ENCODE data around the gene MORN5. TPM values are rescaled to one million over a fixed set of nuclear protein-coding genes. Genes with fewer than 3 reads are reported as not detected.

MORN5 gene
- total and polyA plus RNA-seq, 10 of the 15 experiments (the other 5 are each of a cell fraction or from before 2014, with no cell fraction given), result not detected

DNA sequence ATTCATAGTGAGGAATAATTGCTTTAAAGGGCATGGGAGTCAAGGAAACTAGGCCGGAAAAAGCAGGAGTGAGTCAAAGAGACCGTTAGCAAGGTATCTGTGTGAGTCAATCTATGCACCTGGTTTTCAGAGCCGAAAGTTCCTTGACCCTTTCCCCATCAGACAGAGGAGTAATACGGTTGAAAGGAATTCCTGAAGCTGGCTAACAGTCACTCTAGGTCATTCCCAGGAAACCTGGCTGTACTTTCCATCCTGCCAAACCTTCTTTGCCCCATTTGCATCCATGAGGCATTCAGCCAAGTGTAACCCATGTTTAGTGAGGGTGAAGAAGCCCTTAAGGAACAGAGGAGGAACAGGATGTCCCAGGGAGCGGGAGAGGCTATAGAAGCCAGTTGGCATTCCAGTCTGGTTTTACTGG, 88.7 kb downstream of the MORN5 start (continued):
- TF ChIP-seq GATAD2B (conservative IDR thresholded peaks at IDR 0.05; ENCODE audit: low read depth), result no peak

Small RNAs within 50 kb of the gene (microRNA-seq; reads per million reads assigned to microRNA genes)
- gene MIR4478, result not detected

Small RNAs within 50 kb of the gene (small RNA-seq; reads per million reads assigned to genes)
- gene MIR4478, result not detected

Other genes starting within 250 kb of the MORN5 start
- 2.5 TPM in 2 replicates for gene TTLL11, start 66.6 kb upstream of the MORN5 start, total RNA-seq (2014; rRNA removed)
- 2.0 and 2.5 TPM in 2 replicates for gene TTLL11, start 66.6 kb upstream of the MORN5 start, total RNA-seq (2014; rRNA removed; fragmentation: Illumina TruSeq; extraction: Trizol)
- 2.9 and 3.1 TPM in 2 replicates for gene TTLL11, start 66.6 kb upstream of the MORN5 start, total RNA-seq (2021)
- gene TTLL11, start 66.6 kb upstream of the MORN5 start, polyA plus RNA-seq (2011; rRNA removed), result 2.4 and 3.3 TPM in 2 replicates
- gene TTLL11, start 66.6 kb upstream of the MORN5 start, polyA plus RNA-seq (2014; fragmentation: Illumina TruSeq; extraction: Trizol), result 2.9 and 3.5 TPM in 2 replicates
- 1 to 10 TPM; 1.2 to 1.4 TPM for gene TTLL11, start 66.6 kb upstream of the MORN5 start, polyA plus RNA-seq (2014; fragmentation: Nextera tagmentation; extraction: Ambion mirVana)
- 3.1 and 5.0 TPM in 2 replicates for gene TTLL11, start 66.6 kb upstream of the MORN5 start, polyA plus RNA-seq (2014; rRNA removed)
- 1 to 10 TPM; 3.0 to 3.7 TPM for gene TTLL11, start 66.6 kb upstream of the MORN5 start, polyA plus RNA-seq (2016; fragmentation: Nextera tagmentation; extraction: Ambion mirVana)
- gene NDUFA8, start 129 bp upstream of the MORN5 start, total RNA-seq (2014; rRNA removed), result 44.9 and 48.4 TPM in 2 replicates
- 54.1 and 56.6 TPM in 2 replicates for gene NDUFA8, start 129 bp upstream of the MORN5 start, total RNA-seq (2014; rRNA removed; fragmentation: Illumina TruSeq; extraction: Trizol)
- 59.1 and 59.2 TPM in 2 replicates for gene NDUFA8, start 129 bp upstream of the MORN5 start, total RNA-seq (2021)
- gene NDUFA8, start 129 bp upstream of the MORN5 start, polyA plus RNA-seq (2011; rRNA removed), result 94.6 and 94.8 TPM in 2 replicates
- 83.3 and 94.3 TPM in 2 replicates for gene NDUFA8, start 129 bp upstream of the MORN5 start, polyA plus RNA-seq (2014; fragmentation: Illumina TruSeq; extraction: Trizol)
- 10 to 100 TPM; 47.3 to 93.8 TPM for gene NDUFA8, start 129 bp upstream of the MORN5 start, polyA plus RNA-seq (2014; fragmentation: Nextera tagmentation; extraction: Ambion mirVana)
- 76.7 and 87.7 TPM in 2 replicates for gene NDUFA8, start 129 bp upstream of the MORN5 start, polyA plus RNA-seq (2014; rRNA removed)
- 100 to 1,000 TPM; 145 to 159 TPM for gene NDUFA8, start 129 bp upstream of the MORN5 start, polyA plus RNA-seq (2016; fragmentation: Nextera tagmentation; extraction: Ambion mirVana)
- gene LHX6, start 69.0 kb downstream of the MORN5 start, total RNA-seq (2014; rRNA removed), result not detected in 2 replicates
- gene LHX6, start 69.0 kb downstream of the MORN5 start, total RNA-seq (2014; rRNA removed; fragmentation: Illumina TruSeq; extraction: Trizol), result not detected in 2 replicates
- gene LHX6, start 69.0 kb downstream of the MORN5 start, total RNA-seq (2021), result not detected in 2 replicates
- not detected in 2 replicates for gene LHX6, start 69.0 kb downstream of the MORN5 start, polyA plus RNA-seq (2011; rRNA removed)
- gene LHX6, start 69.0 kb downstream of the MORN5 start, polyA plus RNA-seq (2014; fragmentation: Illumina TruSeq; extraction: Trizol), result not detected in 2 replicates
- not detected for gene LHX6, start 69.0 kb downstream of the MORN5 start, polyA plus RNA-seq (2014; fragmentation: Nextera tagmentation; extraction: Ambion mirVana)
- not detected in 2 replicates for gene LHX6, start 69.0 kb downstream of the MORN5 start, polyA plus RNA-seq (2014; rRNA removed)
- not detected for gene LHX6, start 69.0 kb downstream of the MORN5 start, polyA plus RNA-seq (2016; fragmentation: Nextera tagmentation; extraction: Ambion mirVana)
- 6.4 and 7.9 TPM in 2 replicates for gene RBM18, start 104.9 kb downstream of the MORN5 start, total RNA-seq (2014; rRNA removed)
- 10.3 and 10.5 TPM in 2 replicates for gene RBM18, start 104.9 kb downstream of the MORN5 start, total RNA-seq (2014; rRNA removed; fragmentation: Illumina TruSeq; extraction: Trizol)
- 18.2 and 18.6 TPM in 2 replicates for gene RBM18, start 104.9 kb downstream of the MORN5 start, total RNA-seq (2021)
- gene RBM18, start 104.9 kb downstream of the MORN5 start, polyA plus RNA-seq (2011; rRNA removed), result 36.9 and 59.3 TPM in 2 replicates
- gene RBM18, start 104.9 kb downstream of the MORN5 start, polyA plus RNA-seq (2014; fragmentation: Illumina TruSeq; extraction: Trizol), result 23.8 and 25.6 TPM in 2 replicates
- 10 to 100 TPM; 41.0 to 42.2 TPM for gene RBM18, start 104.9 kb downstream of the MORN5 start, polyA plus RNA-seq (2014; fragmentation: Nextera tagmentation; extraction: Ambion mirVana)
- 10.9 and 11.5 TPM in 2 replicates for gene RBM18, start 104.9 kb downstream of the MORN5 start, polyA plus RNA-seq (2014; rRNA removed)
- gene RBM18, start 104.9 kb downstream of the MORN5 start, polyA plus RNA-seq (2016; fragmentation: Nextera tagmentation; extraction: Ambion mirVana), result 10 to 100 TPM; 42.9 to 46.8 TPM
- gene MRRF, start 105.0 kb downstream of the MORN5 start, total RNA-seq (2014; rRNA removed), result 74.9 and 75.1 TPM in 2 replicates
- 75.4 and 80.5 TPM in 2 replicates for gene MRRF, start 105.0 kb downstream of the MORN5 start, total RNA-seq (2014; rRNA removed; fragmentation: Illumina TruSeq; extraction: Trizol)
- 55.7 and 64.8 TPM in 2 replicates for gene MRRF, start 105.0 kb downstream of the MORN5 start, total RNA-seq (2021)
- gene MRRF, start 105.0 kb downstream of the MORN5 start, polyA plus RNA-seq (2011; rRNA removed), result 111 and 123 TPM in 2 replicates
- 112 and 152 TPM in 2 replicates for gene MRRF, start 105.0 kb downstream of the MORN5 start, polyA plus RNA-seq (2014; fragmentation: Illumina TruSeq; extraction: Trizol)
- 10 to 100 TPM; 75.2 to 95.3 TPM for gene MRRF, start 105.0 kb downstream of the MORN5 start, polyA plus RNA-seq (2014; fragmentation: Nextera tagmentation; extraction: Ambion mirVana)
- 75.3 and 87.4 TPM in 2 replicates for gene MRRF, start 105.0 kb downstream of the MORN5 start, polyA plus RNA-seq (2014; rRNA removed)
- 10 to 100 TPM; 72.5 to 77.5 TPM for gene MRRF, start 105.0 kb downstream of the MORN5 start, polyA plus RNA-seq (2016; fragmentation: Nextera tagmentation; extraction: Ambion mirVana)
- gene PTGS1, start 211.1 kb downstream of the MORN5 start, total RNA-seq (2014; rRNA removed), result 0.98 and 1.3 TPM in 2 replicates
- gene PTGS1, start 211.1 kb downstream of the MORN5 start, total RNA-seq (2014; rRNA removed; fragmentation: Illumina TruSeq; extraction: Trizol), result 0.69 and 0.72 TPM in 2 replicates
- gene PTGS1, start 211.1 kb downstream of the MORN5 start, total RNA-seq (2021), result 1.2 TPM in 2 replicates
- gene PTGS1, start 211.1 kb downstream of the MORN5 start, polyA plus RNA-seq (2011; rRNA removed), result 2.1 and 2.8 TPM in 2 replicates
- gene PTGS1, start 211.1 kb downstream of the MORN5 start, polyA plus RNA-seq (2014; fragmentation: Illumina TruSeq; extraction: Trizol), result 0.78 and 0.84 TPM in 2 replicates
- gene PTGS1, start 211.1 kb downstream of the MORN5 start, polyA plus RNA-seq (2014; fragmentation: Nextera tagmentation; extraction: Ambion mirVana), result 1 to 10 TPM in 1 of 2 experiments, under 1 TPM in 1; 0.60 to 1.1 TPM
- gene PTGS1, start 211.1 kb downstream of the MORN5 start, polyA plus RNA-seq (2014; rRNA removed), result 1.1 and 1.4 TPM in 2 replicates
- under 1 TPM; 0.16 to 0.48 TPM for gene PTGS1, start 211.1 kb downstream of the MORN5 start, polyA plus RNA-seq (2016; fragmentation: Nextera tagmentation; extraction: Ambion mirVana)

Measured in GM12878 (cell line).